WERI-Rb-1 (cell line): Measurements from ENCODE around the gene PRR14L.

Experiments
- DNase-seq: peaks from one replicate; pipeline ENCODE4 v3.0.0-alpha.2; 2020
- H3K27ac ChIP-seq: fragments of 250-450 bp; sonication (Bioruptor Pico); 2 replicates; pipeline ENCODE4 v1.5.1; 2020; ENCODE audit warnings: mild to moderate bottlenecking, moderate library complexity
- H3K27me3 ChIP-seq: fragments of 250-450 bp; sonication (Bioruptor Pico); 2 replicates; pipeline ENCODE4 v1.5.1; 2021; ENCODE audit warnings: mild to moderate bottlenecking, low read depth, moderate library complexity; ENCODE audit not compliant: insufficient read depth, severe bottlenecking
- H3K36me3 ChIP-seq: fragments of 250-450 bp; sonication (Bioruptor Pico); 2 replicates; pipeline ENCODE4 v1.5.1; 2020; ENCODE audit warnings: mild to moderate bottlenecking, moderate library complexity
- H3K4me3 ChIP-seq: 2 replicates; pipeline ENCODE4 v1.5.1; 2011; ENCODE audit warnings: low read depth, mild to moderate bottlenecking, control low read depth, low read length
- H3K9me3 ChIP-seq: fragments of 250-450 bp; sonication (Bioruptor Pico); 2 replicates; pipeline ENCODE4 v1.5.1; 2021; ENCODE audit warnings: mild to moderate bottlenecking, moderate library complexity; ENCODE audit not compliant: severe bottlenecking
- TF ChIP-seq, protein P1 (sequence below): IDR thresholded peaks from 2 replicates; pipeline ENCODE4 v1.5.1; 2011; ENCODE audit warnings: low read depth, mild to moderate bottlenecking, control low read depth, inconsistent platforms, low read length

The PRR14L gene

DNA sequence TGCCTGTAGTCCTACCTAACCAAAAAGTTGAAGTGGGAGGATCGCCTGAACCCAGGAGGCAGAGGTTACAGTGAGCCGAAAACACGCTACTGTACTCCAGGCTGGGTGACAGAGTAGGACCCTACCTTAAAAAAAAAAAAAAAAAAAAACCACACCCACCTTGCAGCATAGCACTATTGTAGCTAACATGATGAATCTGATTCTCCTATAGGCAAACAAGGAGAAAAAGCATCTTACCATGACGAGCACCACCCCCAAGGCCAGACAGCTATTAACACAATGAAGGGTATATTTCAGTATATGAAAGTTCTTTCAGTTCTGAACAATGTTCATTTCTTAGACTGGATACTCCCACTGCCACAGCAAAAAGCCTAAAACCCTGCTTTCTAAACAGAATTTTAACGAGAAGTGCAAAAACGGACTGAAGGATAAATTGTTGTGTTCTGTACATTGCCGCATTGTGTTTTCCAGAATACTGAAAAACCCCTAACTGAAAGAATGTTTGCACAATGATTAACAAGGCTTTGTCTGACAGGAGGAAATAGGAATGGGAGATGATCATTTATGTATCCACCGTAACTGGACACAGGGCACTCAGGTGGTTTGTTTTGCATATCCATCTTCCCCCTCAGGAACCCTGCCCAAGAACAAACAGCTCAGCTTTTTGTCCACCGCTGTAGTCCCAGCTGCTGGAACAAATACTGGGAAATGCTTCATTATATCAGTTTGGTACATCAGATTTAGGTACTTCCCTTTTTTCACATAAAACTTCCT lies 96.8 kb downstream of the PRR14L start:
- TF ChIP-seq, protein P1, sequence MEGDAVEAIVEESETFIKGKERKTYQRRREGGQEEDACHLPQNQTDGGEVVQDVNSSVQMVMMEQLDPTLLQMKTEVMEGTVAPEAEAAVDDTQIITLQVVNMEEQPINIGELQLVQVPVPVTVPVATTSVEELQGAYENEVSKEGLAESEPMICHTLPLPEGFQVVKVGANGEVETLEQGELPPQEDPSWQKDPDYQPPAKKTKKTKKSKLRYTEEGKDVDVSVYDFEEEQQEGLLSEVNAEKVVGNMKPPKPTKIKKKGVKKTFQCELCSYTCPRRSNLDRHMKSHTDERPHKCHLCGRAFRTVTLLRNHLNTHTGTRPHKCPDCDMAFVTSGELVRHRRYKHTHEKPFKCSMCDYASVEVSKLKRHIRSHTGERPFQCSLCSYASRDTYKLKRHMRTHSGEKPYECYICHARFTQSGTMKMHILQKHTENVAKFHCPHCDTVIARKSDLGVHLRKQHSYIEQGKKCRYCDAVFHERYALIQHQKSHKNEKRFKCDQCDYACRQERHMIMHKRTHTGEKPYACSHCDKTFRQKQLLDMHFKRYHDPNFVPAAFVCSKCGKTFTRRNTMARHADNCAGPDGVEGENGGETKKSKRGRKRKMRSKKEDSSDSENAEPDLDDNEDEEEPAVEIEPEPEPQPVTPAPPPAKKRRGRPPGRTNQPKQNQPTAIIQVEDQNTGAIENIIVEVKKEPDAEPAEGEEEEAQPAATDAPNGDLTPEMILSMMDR = no peak
- no peak overlapping the region for H3K27ac ChIP-seq
- DNase-seq = no peak
- no peak overlapping the region for H3K4me3 ChIP-seq
- no peaks in the 10 kb centered on the region for H3K9me3 ChIP-seq
- H3K36me3 ChIP-seq = peaks cover 15% of the 10 kb centered on the region
- H3K27me3 ChIP-seq = no peaks in the 10 kb centered on the region

DNA sequence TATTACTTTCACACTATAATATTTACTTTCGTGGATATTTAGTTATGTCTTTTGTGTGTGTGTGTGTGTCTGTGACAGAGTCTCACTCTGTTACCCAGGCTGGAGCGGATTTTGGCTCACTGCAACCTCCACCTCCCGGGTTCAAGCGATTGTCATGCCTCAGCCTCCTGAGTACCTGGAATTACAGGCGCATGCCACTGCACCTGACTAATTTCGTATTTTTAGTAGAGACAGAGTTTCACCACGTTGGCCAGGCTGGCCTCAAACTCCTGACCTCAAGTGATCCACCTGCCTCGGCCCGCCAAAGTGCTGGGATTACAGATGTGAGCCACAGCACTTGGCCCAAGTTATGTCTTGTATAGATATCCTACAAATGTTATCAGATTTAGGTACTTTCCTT lies 97.8 kb downstream of the PRR14L start:
- Histone ChIP-seq H3K9me3 (no peaks in the 10 kb centered on the region), H3K27me3 (no peaks in the 10 kb centered on the region), H3K27ac (no peak overlapping the region), H3K36me3 (peaks cover 23% of the 10 kb centered on the region), H3K4me3 (no peak overlapping the region)
- TF ChIP-seq, protein P1 = no peak
- DNase-seq = no peak

DNA sequence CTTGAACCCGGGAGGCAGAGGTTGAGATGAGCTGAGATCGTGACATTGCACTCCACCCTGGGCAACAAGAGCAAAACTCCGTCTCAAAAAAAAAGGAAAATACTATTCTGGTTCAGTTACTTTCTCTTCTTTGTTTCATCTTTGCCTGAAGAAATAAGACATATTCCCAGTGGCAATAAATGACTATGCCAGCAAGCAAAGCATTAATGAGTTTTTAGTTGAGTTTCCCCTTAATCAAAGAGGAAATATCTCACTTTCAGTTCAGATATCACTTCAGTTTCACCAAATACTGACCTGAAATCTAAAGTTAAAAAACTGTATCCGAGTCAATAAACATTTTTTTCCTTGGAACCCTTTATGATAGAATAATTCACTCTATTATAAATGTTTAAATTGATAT lies 98.3 kb downstream of the PRR14L start:
- TF ChIP-seq, protein P1 = no peak

DNA sequence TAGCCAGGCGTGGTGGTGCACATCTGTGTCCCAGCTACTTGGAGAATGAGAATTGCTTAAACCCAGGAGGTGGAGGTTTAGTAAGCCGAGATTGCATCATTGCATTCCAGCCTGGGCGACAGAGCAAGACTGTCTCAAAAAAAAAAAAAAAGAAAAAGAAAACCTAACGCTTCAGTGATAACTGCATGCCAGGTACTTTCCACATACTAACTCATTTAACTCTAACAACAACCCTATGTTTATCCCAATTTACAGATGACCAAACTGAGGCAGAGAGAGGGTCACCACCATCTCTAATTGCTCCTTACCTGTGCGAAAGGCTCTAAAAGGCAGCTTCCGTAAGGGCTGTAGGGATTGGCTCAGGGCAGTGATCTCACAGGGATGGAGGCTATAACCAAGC lies 99.5 kb downstream of the PRR14L start:
- Histone ChIP-seq H3K27ac (no peak overlapping the region), H3K36me3 (peaks cover 36% of the 10 kb centered on the region), H3K9me3 (no peaks in the 10 kb centered on the region), H3K4me3 (no peak overlapping the region), H3K27me3 (no peaks in the 10 kb centered on the region)
- DNase-seq = no peak
- TF ChIP-seq, protein P1 = no peak

More for the DNA sequence above, 98.3 kb downstream of the PRR14L start:
- DNase-seq = no peak
- Histone ChIP-seq H3K9me3 (no peaks in the 10 kb centered on the region), H3K27me3 (no peaks in the 10 kb centered on the region), H3K27ac (no peak overlapping the region), H3K36me3 (peaks cover 28% of the 10 kb centered on the region), H3K4me3 (no peak overlapping the region)

DNA sequence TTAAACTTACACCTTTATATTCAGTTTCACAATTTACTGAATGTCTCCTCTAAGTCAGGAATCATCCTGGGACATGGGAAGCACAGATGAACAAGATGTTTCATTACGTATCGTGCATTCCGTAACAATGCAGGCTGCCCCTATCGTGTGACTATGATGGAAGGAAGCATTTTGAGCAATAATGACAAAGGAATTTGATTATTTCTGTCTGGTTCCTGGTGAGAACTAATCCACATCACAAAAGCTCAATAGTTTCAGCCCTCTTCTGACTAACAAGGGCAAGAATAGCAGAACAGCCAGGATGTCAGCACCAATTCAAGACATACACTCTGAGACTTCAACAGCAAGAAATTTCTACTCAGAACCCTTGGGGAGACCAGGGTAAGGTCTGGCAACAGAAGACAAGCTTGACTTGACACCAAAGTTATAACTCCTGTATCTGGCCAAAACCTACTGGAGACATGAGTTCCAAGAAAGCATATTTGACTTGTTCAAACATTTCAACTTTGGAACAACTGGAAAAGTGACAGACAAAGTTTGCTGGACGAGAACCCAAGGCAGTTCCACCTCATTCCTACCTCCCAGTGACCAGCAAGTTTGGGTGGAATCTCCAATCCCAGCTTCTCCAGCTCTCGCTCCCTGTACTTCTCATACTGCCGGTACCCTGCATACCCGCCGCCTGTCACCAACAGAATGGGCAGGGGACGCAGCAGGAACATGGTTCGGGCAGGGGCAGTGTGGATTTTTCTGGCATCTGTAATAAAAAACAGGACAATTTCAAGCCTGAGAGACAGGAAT lies 102.2 kb downstream of the PRR14L start:
- TF ChIP-seq, protein P1 = no peak
- Histone ChIP-seq H3K9me3 (no peaks in the 10 kb centered on the region), H3K4me3 (no peak overlapping the region), H3K27me3 (no peaks in the 10 kb centered on the region), H3K27ac (no peak overlapping the region), H3K36me3 (peaks cover 40% of the 10 kb centered on the region)
- no peak for DNase-seq
